CD4-positive, CD25-positive, alpha-beta regulatory T cell (primary cell): ENCODE measurements around the gene KLF13. TPM values are rescaled to one million over a fixed set of nuclear protein-coding genes. Genes with fewer than 3 reads are reported as not detected.

Experiments used
- ATAC-seq, 2 donors: fragments of 150-1000 bp; cut with Tn5 transposase; one replicate each; pipeline ENCODE4 v1.10.0; 2021; ENCODE audit warnings: low read depth in 2 of 2, moderate number of reproducible peaks in 2 of 2, moderate library complexity in 1 of 2
- DNase-seq, 3 donors: peaks; one replicate each; pipeline versions ENCODE4 v3.0.0 to v3.0.0-alpha.2; 2012 to 2022; ENCODE audit warnings: mixed read lengths in 1 of 3
- H3K27ac ChIP-seq: one replicate; pipeline ENCODE4 v1.7.0; 2013; ENCODE audit warnings: mild to moderate bottlenecking, low read length; ENCODE audit not compliant: insufficient read depth, poor library complexity, severe bottlenecking
- H3K27me3 ChIP-seq: one replicate; pipeline ENCODE4 v1.7.0; 2013; ENCODE audit warnings: low read length; ENCODE audit not compliant: control insufficient read depth, insufficient read depth
- H3K36me3 ChIP-seq: one replicate; pipeline ENCODE4 v1.7.0; 2013; ENCODE audit warnings: mild to moderate bottlenecking, low read length, moderate library complexity; ENCODE audit not compliant: control insufficient read depth, insufficient read depth
- H3K4me1 ChIP-seq: 2 replicates; pipeline ENCODE4 v1.7.0; 2013; ENCODE audit warnings: mild to moderate bottlenecking, low read length; ENCODE audit not compliant: insufficient read depth, control insufficient read depth, poor library complexity, severe bottlenecking
- H3K4me3 ChIP-seq: one replicate; pipeline ENCODE4 v1.7.0; 2013; ENCODE audit warnings: low read depth, mild to moderate bottlenecking, low read length, moderate library complexity
- H3K9me3 ChIP-seq, 2 experiments: 1 replicate in 1 of 2; 2 replicates in 1 of 2; pipeline ENCODE4 v1.7.0; 2013; ENCODE audit warnings: low read length in 2 of 2, mild to moderate bottlenecking in 1 of 2, moderate library complexity in 1 of 2; ENCODE audit not compliant: control insufficient read depth in 2 of 2
- H3K27ac Mint-ChIP-seq, 3 donors: one replicate each; pipeline ENCODE4 v1.8.0; 2020 to 2022; ENCODE audit warnings: mild to moderate bottlenecking in 3 of 3, mixed read lengths in 3 of 3, moderate library complexity in 2 of 3
- H3K27me3 Mint-ChIP-seq: one replicate; pipeline ENCODE4 v1.8.0; 2022; ENCODE audit warnings: mild to moderate bottlenecking, mixed read lengths
- H3K36me3 Mint-ChIP-seq: one replicate; pipeline ENCODE4 v1.8.0; 2020; ENCODE audit warnings: mixed read lengths
- H3K4me1 Mint-ChIP-seq, 4 donors: one replicate each; pipeline ENCODE4 v1.8.0; 2020 to 2022; ENCODE audit warnings: mixed read lengths in 4 of 4, mild to moderate bottlenecking in 1 of 4
- H3K4me3 Mint-ChIP-seq, 4 donors: one replicate each; pipeline ENCODE4 v1.8.0; 2020 to 2022; ENCODE audit warnings: mild to moderate bottlenecking in 4 of 4, mixed read lengths in 4 of 4, moderate library complexity in 3 of 4
- H3K9me3 Mint-ChIP-seq, 7 donors: one replicate each; pipeline ENCODE4 v1.8.0; 2020 to 2022; ENCODE audit warnings: mixed read lengths in 7 of 7, mild to moderate bottlenecking in 3 of 7, moderate library complexity in 2 of 7
- polyA plus RNA-seq, 4 donors: library from polyadenylated mRNA; unstranded; fragments of 300-500 nt; fragmentation: Illumina TruSeq; gene quantifications; one replicate each; pipeline ENCODE4 v1.2.3, GENCODE V29; 2021
- total RNA-seq: library from RNA; stranded (reverse); gene quantifications from one replicate; pipeline ENCODE4 v1.2.3, GENCODE V29; 2022

KLF13 gene
- total and polyA plus RNA-seq, 5 donors from 2014 or later: 36.3 to 227 (median 50.4) TPM

- Histone ChIP-seq H3K36me3 (no peaks in the 10 kb centered on the region), H3K4me1 (peaks cover 12% of the 10 kb centered on the region), H3K4me3 (no peak overlapping the region), H3K27me3 (no peaks in the 10 kb centered on the region), H3K27ac (no peak overlapping the region), H3K9me3 (no peaks in the 10 kb centered on the region)
- DNase-seq (no peak), ATAC-seq (no peak)
- Mint-ChIP-seq H3K4me3 (no peak overlapping the region), H3K27ac (no peak overlapping the region), H3K27me3 (peaks cover 5% of the 10 kb centered on the region), H3K9me3 (no peaks in the 10 kb centered on the region), H3K4me1 (peaks cover 0 to 54% (median 24%) of the 10 kb centered on the region in 4 donors), H3K36me3 (no peaks in the 10 kb centered on the region)
Measured at GRCh38 chr15:31306426-31307269, 20.0 kb upstream of the KLF13 start.

- Histone ChIP-seq H3K27ac (no peak overlapping the region), H3K9me3 (no peaks in the 10 kb centered on the region), H3K36me3 (no peaks in the 10 kb centered on the region), H3K27me3 (no peaks in the 10 kb centered on the region), H3K4me1 (peaks cover 12% of the 10 kb centered on the region), H3K4me3 (no peak overlapping the region)
- Mint-ChIP-seq H3K27me3 (peaks cover 5% of the 10 kb centered on the region), H3K9me3 (no peaks in the 10 kb centered on the region), H3K4me1 (peaks cover 0 to 50% (median 21%) of the 10 kb centered on the region in 4 donors), H3K27ac (peak overlapping the region in 1 of 3 donors; percentile 20), H3K4me3 (no peak overlapping the region), H3K36me3 (no peaks in the 10 kb centered on the region)
- no peak for DNase-seq
- no peak for ATAC-seq
Measured at GRCh38 chr15:31307270-31308184, 19.1 kb upstream of the KLF13 start.

GRCh38 chr15:31308185-31308639, 18.4 kb upstream of the KLF13 start:
- Mint-ChIP-seq H3K4me1 (peaks cover 0 to 43% (median 16%) of the 10 kb centered on the region in 4 donors), H3K9me3 (peaks cover 0 to 2% (median 0%) of the 10 kb centered on the region in 7 donors), H3K27ac (peak overlapping the region in 2 of 3 donors; percentile 20 to 43), H3K4me3 (no peak overlapping the region), H3K27me3 (peaks cover 7% of the 10 kb centered on the region), H3K36me3 (no peaks in the 10 kb centered on the region)
- Histone ChIP-seq H3K36me3 (no peaks in the 10 kb centered on the region), H3K9me3 (peaks cover 2% of the 10 kb centered on the region in 2 experiments), H3K27me3 (no peaks in the 10 kb centered on the region), H3K27ac (no peak overlapping the region), H3K4me1 (peaks cover 5% of the 10 kb centered on the region), H3K4me3 (no peak overlapping the region)
- DNase-seq (no peak), ATAC-seq (no peak)

- Mint-ChIP-seq H3K27ac (no peak overlapping the region), H3K4me1 (peaks cover 0 to 31% (median 11%) of the 10 kb centered on the region in 4 donors), H3K36me3 (no peaks in the 10 kb centered on the region), H3K4me3 (no peak overlapping the region), H3K27me3 (peaks cover 9% of the 10 kb centered on the region), H3K9me3 (peaks cover 0 to 2% (median 0%) of the 10 kb centered on the region in 7 donors)
- Histone ChIP-seq H3K4me3 (no peak overlapping the region), H3K36me3 (no peaks in the 10 kb centered on the region), H3K27me3 (no peaks in the 10 kb centered on the region), H3K9me3 (peaks cover 5 to 8% of the 10 kb centered on the region in 2 experiments), H3K27ac (no peak overlapping the region), H3K4me1 (no peaks in the 10 kb centered on the region)
- ATAC-seq (no peak), DNase-seq (no peak)
Measured at GRCh38 chr15:31309893-31310606, 16.6 kb upstream of the KLF13 start.

- Mint-ChIP-seq H3K4me1 (peaks cover 0 to 34% (median 11%) of the 10 kb centered on the region in 4 donors), H3K4me3 (no peak overlapping the region), H3K9me3 (peaks cover 0 to 2% (median 0%) of the 10 kb centered on the region in 7 donors), H3K27me3 (peaks cover 9% of the 10 kb centered on the region), H3K36me3 (no peaks in the 10 kb centered on the region), H3K27ac (no peak overlapping the region)
- no peak for ATAC-seq
- Histone ChIP-seq H3K4me1 (peaks cover 8% of the 10 kb centered on the region), H3K9me3 (peaks cover 5 to 8% of the 10 kb centered on the region in 2 experiments), H3K27me3 (no peaks in the 10 kb centered on the region), H3K36me3 (no peaks in the 10 kb centered on the region), H3K27ac (no peak overlapping the region), H3K4me3 (no peak overlapping the region)
- no peak for DNase-seq
Measured at GRCh38 chr15:31311735-31312619, 14.7 kb upstream of the KLF13 start.

GRCh38 chr15:31313223-31313622, 13.4 kb upstream of the KLF13 start:
- peaks cover 5 to 8% of the 10 kb centered on the region in 2 experiments for H3K9me3 ChIP-seq
- peaks cover 0 to 33% (median 14%) of the 10 kb centered on the region in 4 donors for H3K4me1 Mint-ChIP-seq
- ATAC-seq: no peak
- DNase-seq: no peak
- peaks cover 0 to 2% (median 0%) of the 10 kb centered on the region in 7 donors for H3K9me3 Mint-ChIP-seq
- H3K27ac Mint-ChIP-seq: no peak overlapping the region
- H3K27me3 Mint-ChIP-seq: peaks cover 9% of the 10 kb centered on the region
- peak overlapping the region in 1 of 4 donors; percentile 7 for H3K4me3 Mint-ChIP-seq
- no peak overlapping the region for H3K27ac ChIP-seq
- no peaks in the 10 kb centered on the region for H3K36me3 Mint-ChIP-seq
- H3K4me1 ChIP-seq: peaks cover 11% of the 10 kb centered on the region
- H3K4me3 ChIP-seq: no peak overlapping the region
- H3K36me3 ChIP-seq: no peaks in the 10 kb centered on the region
- no peaks in the 10 kb centered on the region for H3K27me3 ChIP-seq
